ENCODE results near the gene PTPRQ.

GRCh38 chr12:80598004-80598606 is 154.1 kb downstream of the PTPRQ start:
- no peak for TF ChIP-seq POLR2A (IDR thresholded peaks at IDR 0.05)
- TF ChIP-seq POLR2AphosphoS5 (IDR thresholded peaks at IDR 0.05): no peak
- TF ChIP-seq CTCF (IDR thresholded peaks at IDR 0.05): peak in 2 of 4 experiments; percentile 25 to 28

Data from prostate gland (tissue), 2 donors.